Measurements from ENCODE around the gene MCOLN1.

MCOLN1 gene

GRCh38 chr19:7522072-7522922 lies at the start of gene MCOLN1:
Gene MCOLN1 (plus strand): TSS chr19:7522624. CDS start chr19:7522751, 127 bp downstream.
- peak within 1 kb of the TSS; percentile 76 for H3K4me3 ChIP-seq (ENCODE audit: low read length)
- peak; percentile 76 for DNase-seq (ENCODE audit: low read depth)
- no peak for TF ChIP-seq CTCF (conservative IDR thresholded peaks at IDR 0.05; ENCODE audit: low read depth, low read length)

- H3K4me3 ChIP-seq (ENCODE audit: low read length) = no peak overlapping the region
- no peak for TF ChIP-seq CTCF (conservative IDR thresholded peaks at IDR 0.05; ENCODE audit: low read depth, low read length)
- DNase-seq (ENCODE audit: low read depth) = no peak
These were observed 46.8 kb upstream of the MCOLN1 start for GRCh38 chr19:7475665-7476064.

- DNase-seq (ENCODE audit: low read depth) = no peak
- no peak overlapping the region for H3K4me3 ChIP-seq (ENCODE audit: low read length)
- TF ChIP-seq CTCF (conservative IDR thresholded peaks at IDR 0.05; ENCODE audit: low read depth, low read length) = no peak
These were observed 46.2 kb upstream of the MCOLN1 start for GRCh38 chr19:7476241-7476640.

- no peak overlapping the region for H3K4me3 ChIP-seq (ENCODE audit: low read length)
- no peak for DNase-seq (ENCODE audit: low read depth)
- no peak for TF ChIP-seq CTCF (conservative IDR thresholded peaks at IDR 0.05; ENCODE audit: low read depth, low read length)
These were observed 45.5 kb upstream of the MCOLN1 start for GRCh38 chr19:7476777-7477494.

- DNase-seq (ENCODE audit: low read depth) = no peak
- no peak for TF ChIP-seq CTCF (conservative IDR thresholded peaks at IDR 0.05; ENCODE audit: low read depth, low read length)
- H3K4me3 ChIP-seq (ENCODE audit: low read length) = no peak overlapping the region
These were observed 44.7 kb upstream of the MCOLN1 start for GRCh38 chr19:7477758-7478157.

GRCh38 chr19:7478173-7478842 lies 44.1 kb upstream of the MCOLN1 start:
- DNase-seq (ENCODE audit: low read depth) = no peak
- no peak overlapping the region for H3K4me3 ChIP-seq (ENCODE audit: low read length)
- no peak for TF ChIP-seq CTCF (conservative IDR thresholded peaks at IDR 0.05; ENCODE audit: low read depth, low read length)

Measured in retinal pigment epithelial cell (primary cell).